ENCODE data around the gene EPG5.

DNA sequence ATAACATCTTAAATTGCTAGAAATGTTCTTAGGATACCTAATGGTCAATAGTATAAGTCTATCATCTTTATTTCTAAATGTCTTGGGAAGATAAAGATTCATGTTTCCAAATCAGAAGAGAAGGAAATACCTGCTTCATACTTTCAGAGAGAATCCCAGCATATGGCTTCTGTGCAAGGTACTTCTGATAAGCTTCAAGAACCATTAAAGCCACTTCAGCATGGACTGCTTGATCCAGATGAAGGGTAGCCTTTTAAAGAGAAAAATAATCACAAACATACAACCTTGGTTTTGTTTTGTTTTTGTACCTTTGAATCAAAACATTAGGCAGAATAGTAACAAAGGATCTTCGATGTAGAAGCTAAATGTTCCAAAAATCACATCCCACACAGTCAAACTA lies 44.0 kb downstream of the EPG5 start:
- TF ChIP-seq, protein P1, sequence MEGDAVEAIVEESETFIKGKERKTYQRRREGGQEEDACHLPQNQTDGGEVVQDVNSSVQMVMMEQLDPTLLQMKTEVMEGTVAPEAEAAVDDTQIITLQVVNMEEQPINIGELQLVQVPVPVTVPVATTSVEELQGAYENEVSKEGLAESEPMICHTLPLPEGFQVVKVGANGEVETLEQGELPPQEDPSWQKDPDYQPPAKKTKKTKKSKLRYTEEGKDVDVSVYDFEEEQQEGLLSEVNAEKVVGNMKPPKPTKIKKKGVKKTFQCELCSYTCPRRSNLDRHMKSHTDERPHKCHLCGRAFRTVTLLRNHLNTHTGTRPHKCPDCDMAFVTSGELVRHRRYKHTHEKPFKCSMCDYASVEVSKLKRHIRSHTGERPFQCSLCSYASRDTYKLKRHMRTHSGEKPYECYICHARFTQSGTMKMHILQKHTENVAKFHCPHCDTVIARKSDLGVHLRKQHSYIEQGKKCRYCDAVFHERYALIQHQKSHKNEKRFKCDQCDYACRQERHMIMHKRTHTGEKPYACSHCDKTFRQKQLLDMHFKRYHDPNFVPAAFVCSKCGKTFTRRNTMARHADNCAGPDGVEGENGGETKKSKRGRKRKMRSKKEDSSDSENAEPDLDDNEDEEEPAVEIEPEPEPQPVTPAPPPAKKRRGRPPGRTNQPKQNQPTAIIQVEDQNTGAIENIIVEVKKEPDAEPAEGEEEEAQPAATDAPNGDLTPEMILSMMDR (IDR thresholded peaks at IDR 0.05; ENCODE audit: low read length) = no peak
- no peak for TF ChIP-seq EZH2 (IDR thresholded peaks at IDR 0.05; ENCODE audit: borderline replicate concordance, low read length)

Measured in OCI-LY1 (cell line).